PC-3 (cell line): ENCODE data around the gene KIF1B. TPM values are rescaled to one million over a fixed set of nuclear protein-coding genes. Genes with fewer than 3 reads are reported as not detected.

Source experiments
- ATAC-seq: fragments of 200-7000 bp; cut with Tn5 transposase; 2 replicates; pipeline ENCODE4 v1.9.1; 2020; ENCODE audit warnings: mild to moderate bottlenecking, moderate library complexity
- BruUV-seq: library from RNA; stranded (reverse); fragments of 400-500 nt; replicated peaks from 2 replicates; lab custom pipeline; 2021; lab: Mats Ljungman, UMichigan
- CTCF ChIA-PET: fragments of 300-600 bp; sonication (Branson Sonifier 250); formaldehyde crosslinking; loops from one replicate; lab custom pipeline; 2022; ENCODE audit warnings: antibody characterized with exemption; lab: Charles Lee
- POLR2A ChIA-PET: fragments of 300-600 bp; sonication (Branson Sonifier 250); formaldehyde crosslinking; loops from one replicate; lab custom pipeline; 2022; ENCODE audit warnings: antibody characterized with exemption; ENCODE audit not compliant: unreplicated experiment; lab: Charles Lee
- DNase-seq: peaks from one replicate; pipeline ENCODE4 v3.0.0-alpha.2; 2015
- H2AFZ ChIP-seq: fragments of 300-600 bp; sonication (generic); 2 replicates; pipeline ENCODE4 v1.6.0; 2016; ENCODE audit warnings: antibody characterized with exemption, low read length
- H3F3A ChIP-seq: fragments of 300-600 bp; sonication (generic); one replicate; pipeline ENCODE4 v1.6.0; 2017; ENCODE audit warnings: antibody characterized with exemption, low read length, control low read depth, mild to moderate bottlenecking; ENCODE audit not compliant: unreplicated experiment
- H3K27ac ChIP-seq: fragments of 300-600 bp; sonication (generic); 2 replicates; pipeline ENCODE4 v1.5.1; 2016; ENCODE audit warnings: mild to moderate bottlenecking, low read length
- H3K27me3 ChIP-seq: fragments of 300-600 bp; sonication (generic); 2 replicates; pipeline ENCODE4 v1.6.1; 2016; ENCODE audit warnings: low read length, mixed read lengths
- H3K36me3 ChIP-seq: fragments of 300-600 bp; sonication (generic); 2 replicates; pipeline ENCODE4 v1.6.1; 2016; ENCODE audit warnings: low read depth, mixed run types, low read length, mixed read lengths
- H3K4me1 ChIP-seq: fragments of 300-600 bp; sonication (generic); 2 replicates; pipeline ENCODE4 v1.5.1; 2016; ENCODE audit warnings: low read length; ENCODE audit not compliant: insufficient read depth
- H3K4me2 ChIP-seq: fragments of 300-600 bp; sonication (generic); 2 replicates; pipeline ENCODE4 v1.6.0; 2016; ENCODE audit warnings: low read length
- H3K4me3 ChIP-seq: fragments of 300-600 bp; sonication (generic); 2 replicates; pipeline ENCODE4 v1.5.1; 2016; ENCODE audit warnings: mild to moderate bottlenecking, low read length, mixed read lengths
- H3K79me2 ChIP-seq: fragments of 300-600 bp; sonication (generic); 2 replicates; pipeline ENCODE4 v1.6.1; 2017; ENCODE audit warnings: low read length, mixed read lengths
- H3K9ac ChIP-seq: fragments of 300-600 bp; sonication (generic); 2 replicates; pipeline ENCODE4 v1.6.0; 2016; ENCODE audit warnings: mild to moderate bottlenecking, low read length
- H3K9me2 ChIP-seq: fragments of 300-600 bp; sonication (generic); replicated peaks from 2 replicates; pipeline ENCODE4 v1.6.1; 2016; ENCODE audit warnings: mixed run types, low read length, mixed read lengths
- H3K9me3 ChIP-seq: fragments of 300-600 bp; sonication (generic); 2 replicates; pipeline ENCODE4 v1.6.1; 2016; ENCODE audit warnings: low read length, mixed read lengths
- H4K20me1 ChIP-seq: fragments of 300-600 bp; sonication (generic); 2 replicates; pipeline ENCODE4 v1.6.1; 2016; ENCODE audit warnings: low read length, mixed read lengths
- CTCF ChIP-seq: fragments of 300-600 bp; sonication (generic); conservative IDR thresholded peaks from 2 replicates; pipeline ENCODE4 v1.5.1; 2017; ENCODE audit warnings: antibody characterized with exemption, low read depth, mild to moderate bottlenecking, low read length
- EZH2 ChIP-seq: fragments of 300-600 bp; sonication (generic); IDR thresholded peaks from one replicate; pipeline ENCODE4 v1.6.1; 2017; ENCODE audit warnings: antibody characterized with exemption, mild to moderate bottlenecking, low read length; ENCODE audit not compliant: unreplicated experiment
- EZH2phosphoT487 ChIP-seq: fragments of 300-600 bp; sonication (generic); IDR thresholded peaks from 2 replicates; pipeline ENCODE4 v1.6.1; 2018; ENCODE audit warnings: mild to moderate bottlenecking, antibody characterized with exemption, low read length, borderline replicate concordance
- intact Hi-C: fragments of 100-400 bp; cut with micrococcal nuclease; formaldehyde crosslinking; loops from 2 replicates; pipeline ENCODE4 v1.9.0; 2023
- total RNA-seq: library from RNA; depleted of rRNA; stranded (reverse); fragments of >200 nt; gene quantifications from 2 replicates; pipeline ENCODE4 v1.2.3, GENCODE V29; 2014

KIF1B gene
- total RNA-seq, 1 experiment from 2014 or later, result 21.4 TPM

- H3K27me3 ChIP-seq, result no peaks in the 10 kb centered on the region
- no peak overlapping the region for H2AFZ ChIP-seq
- H3K36me3 ChIP-seq, result no peaks in the 10 kb centered on the region
- no peaks in the 10 kb centered on the region for H3K9me2 ChIP-seq
- POLR2A ChIA-PET, result no interaction called here
- no TSS peak for BruUV-seq
- no peaks in the 10 kb centered on the region for H3K9me3 ChIP-seq
- no peak for TF ChIP-seq EZH2phosphoT487
- no peak for TF ChIP-seq CTCF
- TF ChIP-seq EZH2, result no peak
- H3K9ac ChIP-seq, result no peak overlapping the region
- no peak overlapping the region for H3K4me2 ChIP-seq
- 0 out of 2 replicates have a peak, but pooled peaks cover 4% of the 10 kb centered on the region for H4K20me1 ChIP-seq
- H3K4me1 ChIP-seq, result peaks cover 47% of the 10 kb centered on the region
- no peaks in the 10 kb centered on the region for H3K79me2 ChIP-seq
- CTCF ChIA-PET, result no interaction called here
- H3K4me3 ChIP-seq, result no peak overlapping the region
- ATAC-seq (no peak), DNase-seq (no peak)
- peaks cover 4% of the 10 kb centered on the region for H3F3A ChIP-seq
- intact Hi-C loops, result no loop called here
- no peak overlapping the region for H3K27ac ChIP-seq
Measured at GRCh38 chr1:10383630-10384029, 173.3 kb downstream of the KIF1B start.

GRCh38 chr1:10384219-10384618 lies 173.8 kb downstream of the KIF1B start:
- H3K27me3 ChIP-seq, result no peaks in the 10 kb centered on the region
- no peak overlapping the region for H3K27ac ChIP-seq
- TF ChIP-seq CTCF (no peak), EZH2phosphoT487 (no peak), EZH2 (no peak)
- H3K36me3 ChIP-seq, result no peaks in the 10 kb centered on the region
- no peak overlapping the region for H3K9ac ChIP-seq
- ATAC-seq, result no peak
- no peaks in the 10 kb centered on the region for H3K79me2 ChIP-seq
- POLR2A ChIA-PET, result no interaction called here
- no peaks in the 10 kb centered on the region for H3K9me3 ChIP-seq
- 0 out of 2 replicates have a peak, but pooled peaks cover 4% of the 10 kb centered on the region for H4K20me1 ChIP-seq
- CTCF ChIA-PET, result no interaction called here
- no peak overlapping the region for H2AFZ ChIP-seq
- peaks cover 43% of the 10 kb centered on the region for H3K4me1 ChIP-seq
- H3K4me2 ChIP-seq, result no peak overlapping the region
- H3K4me3 ChIP-seq, result no peak overlapping the region
- intact Hi-C loops, result no loop called here
- no peak for DNase-seq
- H3K9me2 ChIP-seq, result no peaks in the 10 kb centered on the region
- BruUV-seq, result no TSS peak
- H3F3A ChIP-seq, result no peaks in the 10 kb centered on the region

GRCh38 chr1:10386761-10387676 lies 176.6 kb downstream of the KIF1B start:
- BruUV-seq, result no TSS peak
- POLR2A ChIA-PET, result interaction anchor here (0.6 kb wide), 1 partner anchor 11 kb away, joined by 7 read pairs; no protein-coding TSS in a partner anchor
- Histone ChIP-seq H3K4me2 (peak overlapping the region; percentile 70), H3K27me3 (no peaks in the 10 kb centered on the region), H4K20me1 (no peaks in the 10 kb centered on the region), H3K79me2 (no peaks in the 10 kb centered on the region), H3K9me3 (no peaks in the 10 kb centered on the region), H3K9ac (peak overlapping the region; percentile 77), H3K4me1 (peaks cover 22% of the 10 kb centered on the region), H3K36me3 (no peaks in the 10 kb centered on the region), H3K9me2 (no peaks in the 10 kb centered on the region), H3F3A (no peaks in the 10 kb centered on the region), H3K4me3 (no peak overlapping the region; the same call in 1 of the 2 replicates), H2AFZ (peak overlapping the region; percentile 36; the same call in 1 of the 2 replicates), H3K27ac (peak overlapping the region; percentile 96)
- DNase-seq, result no peak
- no peak for TF ChIP-seq CTCF
- no peak for TF ChIP-seq EZH2
- no peak for TF ChIP-seq EZH2phosphoT487
- intact Hi-C loops, result no loop called here
- CTCF ChIA-PET, result interaction anchor here (1.0 to 1.4 kb wide), 2 partner anchors 12 to 43 kb away, joined by 3 to 7 read pairs; partner anchors contain the start of genes CENPS and PGD
- no peak for ATAC-seq
